ENCODE results near the gene GFY.

The GFY gene

GRCh38 chr19:49445997-49446396, 20.8 kb downstream of the GFY start:
- Histone ChIP-seq H3F3A (ENCODE audit: insufficient read depth, low read length) (peaks cover 6% of the 10 kb centered on the region; the same call in 1 of the 2 replicates), H3K4me3 (ENCODE audit: low read length) (no peak overlapping the region), H3K36me3 (replicated peaks; ENCODE audit: insufficient read depth, low read length) (no peaks in the 10 kb centered on the region), H2AFZ (ENCODE audit: low read length) (no peak overlapping the region), H3K4me2 (ENCODE audit: low read depth, low read length) (no peak overlapping the region), H3K27me3 (replicated peaks; ENCODE audit: insufficient read depth, low read length) (peaks cover 11% of the 10 kb centered on the region), H3K4me1 (ENCODE audit: low read length) (peaks cover 5% of the 10 kb centered on the region; the same call in 1 of the 2 replicates), H3K9me2 (replicated peaks; ENCODE audit: insufficient read depth, low read length) (no peaks in the 10 kb centered on the region), H3K9ac (ENCODE audit: low read length) (no peak overlapping the region), H3K27ac (ENCODE audit: low read length) (no peak overlapping the region), H4K20me1 (ENCODE audit: insufficient read depth, low read length) (no peaks in the 10 kb centered on the region), H3K9me3 (replicated peaks; ENCODE audit: insufficient read depth, low read length) (no peaks in the 10 kb centered on the region), H3K79me2 (ENCODE audit: low read length) (peaks cover 14% of the 10 kb centered on the region)
- TF ChIP-seq EZH2 (optimal IDR thresholded peaks at IDR 0.05; ENCODE audit: low read depth, low read length) (no peak), EZH2phosphoT487 (IDR thresholded peaks at IDR 0.05; ENCODE audit: low read length) (no peak)
- TF ChIP-seq, protein P1, sequence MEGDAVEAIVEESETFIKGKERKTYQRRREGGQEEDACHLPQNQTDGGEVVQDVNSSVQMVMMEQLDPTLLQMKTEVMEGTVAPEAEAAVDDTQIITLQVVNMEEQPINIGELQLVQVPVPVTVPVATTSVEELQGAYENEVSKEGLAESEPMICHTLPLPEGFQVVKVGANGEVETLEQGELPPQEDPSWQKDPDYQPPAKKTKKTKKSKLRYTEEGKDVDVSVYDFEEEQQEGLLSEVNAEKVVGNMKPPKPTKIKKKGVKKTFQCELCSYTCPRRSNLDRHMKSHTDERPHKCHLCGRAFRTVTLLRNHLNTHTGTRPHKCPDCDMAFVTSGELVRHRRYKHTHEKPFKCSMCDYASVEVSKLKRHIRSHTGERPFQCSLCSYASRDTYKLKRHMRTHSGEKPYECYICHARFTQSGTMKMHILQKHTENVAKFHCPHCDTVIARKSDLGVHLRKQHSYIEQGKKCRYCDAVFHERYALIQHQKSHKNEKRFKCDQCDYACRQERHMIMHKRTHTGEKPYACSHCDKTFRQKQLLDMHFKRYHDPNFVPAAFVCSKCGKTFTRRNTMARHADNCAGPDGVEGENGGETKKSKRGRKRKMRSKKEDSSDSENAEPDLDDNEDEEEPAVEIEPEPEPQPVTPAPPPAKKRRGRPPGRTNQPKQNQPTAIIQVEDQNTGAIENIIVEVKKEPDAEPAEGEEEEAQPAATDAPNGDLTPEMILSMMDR (IDR thresholded peaks at IDR 0.05; ENCODE audit: low read length) = no peak
- no peak for DNase-seq

GRCh38 chr19:49447485-49448431, 22.6 kb downstream of the GFY start:
- H2AFZ ChIP-seq (ENCODE audit: low read length) = no peak overlapping the region
- H3F3A ChIP-seq (ENCODE audit: insufficient read depth, low read length) = peaks cover 14% of the 10 kb centered on the region
- no peaks in the 10 kb centered on the region for H3K9me2 ChIP-seq (replicated peaks; ENCODE audit: insufficient read depth, low read length)
- H3K79me2 ChIP-seq (ENCODE audit: low read length) = peaks cover 20% of the 10 kb centered on the region
- no peak overlapping the region for H3K4me2 ChIP-seq (ENCODE audit: low read depth, low read length)
- no peaks in the 10 kb centered on the region for H3K27me3 ChIP-seq (replicated peaks; ENCODE audit: insufficient read depth, low read length)
- peaks cover 5% of the 10 kb centered on the region; the same call in 1 of the 2 replicates for H3K4me1 ChIP-seq (ENCODE audit: low read length)
- H4K20me1 ChIP-seq (ENCODE audit: insufficient read depth, low read length) = no peaks in the 10 kb centered on the region
- no peak for DNase-seq
- no peak overlapping the region for H3K9ac ChIP-seq (ENCODE audit: low read length)
- no peaks in the 10 kb centered on the region for H3K36me3 ChIP-seq (replicated peaks; ENCODE audit: insufficient read depth, low read length)
- H3K9me3 ChIP-seq (replicated peaks; ENCODE audit: insufficient read depth, low read length) = no peaks in the 10 kb centered on the region
- TF ChIP-seq EZH2 (optimal IDR thresholded peaks at IDR 0.05; ENCODE audit: low read depth, low read length) (no peak), EZH2phosphoT487 (IDR thresholded peaks at IDR 0.05; ENCODE audit: low read length) (no peak)
- TF ChIP-seq, protein P1 (IDR thresholded peaks at IDR 0.05; ENCODE audit: low read length) = no peak
- no peak overlapping the region for H3K4me3 ChIP-seq (ENCODE audit: low read length)
- no peak overlapping the region for H3K27ac ChIP-seq (ENCODE audit: low read length)

DNA sequence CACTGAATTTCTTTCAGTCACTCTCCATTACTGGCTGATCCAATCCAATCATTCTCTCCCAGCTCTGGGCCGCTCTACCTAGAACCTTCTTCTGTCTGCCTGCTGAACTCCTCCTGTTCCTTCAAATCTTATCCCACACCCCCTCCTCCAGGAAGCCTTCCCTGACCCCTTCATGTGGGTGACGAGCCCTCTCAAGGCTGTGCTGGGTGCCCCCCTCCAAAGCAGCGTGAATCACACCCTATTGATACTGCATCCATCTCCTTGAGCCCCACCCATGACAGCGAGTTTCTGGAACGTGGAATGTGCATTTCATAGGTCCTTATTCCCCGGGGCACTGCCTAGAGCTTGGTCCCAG, 23.2 kb downstream of the GFY start:
- Histone ChIP-seq H3K4me3 (ENCODE audit: low read length) (no peak overlapping the region), H3K79me2 (ENCODE audit: low read length) (peaks cover 20% of the 10 kb centered on the region), H3K9me3 (replicated peaks; ENCODE audit: insufficient read depth, low read length) (no peaks in the 10 kb centered on the region), H3K4me1 (ENCODE audit: low read length) (peaks cover 5% of the 10 kb centered on the region; the same call in 1 of the 2 replicates), H3K36me3 (replicated peaks; ENCODE audit: insufficient read depth, low read length) (no peaks in the 10 kb centered on the region), H3K4me2 (ENCODE audit: low read depth, low read length) (no peak overlapping the region), H3K27ac (ENCODE audit: low read length) (no peak overlapping the region), H2AFZ (ENCODE audit: low read length) (no peak overlapping the region), H3K9me2 (replicated peaks; ENCODE audit: insufficient read depth, low read length) (no peaks in the 10 kb centered on the region), H3K27me3 (replicated peaks; ENCODE audit: insufficient read depth, low read length) (no peaks in the 10 kb centered on the region), H3K9ac (ENCODE audit: low read length) (no peak overlapping the region), H3F3A (ENCODE audit: insufficient read depth, low read length) (peaks cover 19% of the 10 kb centered on the region), H4K20me1 (ENCODE audit: insufficient read depth, low read length) (no peaks in the 10 kb centered on the region)
- DNase-seq = no peak
- TF ChIP-seq EZH2phosphoT487 (IDR thresholded peaks at IDR 0.05; ENCODE audit: low read length) (no peak), EZH2 (optimal IDR thresholded peaks at IDR 0.05; ENCODE audit: low read depth, low read length) (no peak)
